HuH-7.5 (cell line): ENCODE data around the gene CPA5.

Source experiments
- DNase-seq: peaks from one replicate; pipeline ENCODE4 v3.0.0; 2011; ENCODE audit warnings: low spot score

Gene CPA5

GRCh38 chr7:130397051-130397757, 52.6 kb downstream of the CPA5 start:
- DNase-seq, result no peak

- DNase-seq, result no peak
Measured at GRCh38 chr7:130397758-130398073, 53.1 kb downstream of the CPA5 start.

- no peak for DNase-seq
Measured at GRCh38 chr7:130398526-130399090, 54.0 kb downstream of the CPA5 start.

DNA sequence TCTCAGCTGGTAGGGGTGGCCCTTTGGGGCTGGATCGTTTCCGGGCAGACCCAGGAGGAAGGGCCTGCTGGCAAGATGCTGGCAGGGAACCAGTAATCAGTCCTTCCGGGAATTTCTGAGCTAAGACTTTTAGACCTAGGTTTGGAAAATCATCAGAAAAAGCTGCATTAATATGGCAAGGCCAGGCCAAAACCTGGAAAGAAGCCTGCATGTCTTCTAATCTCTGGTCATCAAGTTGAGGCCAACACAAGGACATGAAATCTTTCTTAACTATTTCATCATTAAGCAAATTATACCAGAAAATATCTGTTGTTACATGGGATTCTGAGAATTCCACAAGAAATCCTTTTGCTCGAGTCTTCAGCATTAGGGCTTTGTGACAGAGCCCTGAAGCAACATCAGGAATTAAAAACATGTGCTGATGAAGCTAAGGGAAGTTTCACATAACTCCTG, 55.5 kb downstream of the CPA5 start:
- DNase-seq, result no peak

GRCh38 chr7:130401101-130401500, 56.5 kb downstream of the CPA5 start:
- DNase-seq, result no peak

DNA sequence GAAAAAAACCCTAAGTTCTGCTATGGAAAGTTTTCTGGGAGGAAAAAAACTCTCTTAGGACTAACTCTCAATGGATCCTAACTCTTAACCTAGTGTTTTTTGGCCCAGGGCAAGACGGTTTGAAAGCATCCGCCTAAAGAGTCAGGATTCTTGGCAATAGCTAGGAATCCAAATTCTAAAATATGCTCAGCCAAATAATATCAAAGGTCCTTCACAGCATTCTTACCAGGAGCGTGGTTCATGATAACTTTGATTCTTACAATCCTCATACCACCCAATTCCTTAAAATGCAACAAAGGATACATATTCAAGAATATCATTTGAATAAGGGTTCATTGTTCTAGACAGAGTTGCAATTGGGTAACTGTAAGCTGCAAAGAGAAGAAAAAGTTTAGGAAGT, 57.0 kb downstream of the CPA5 start:
- no peak for DNase-seq

DNA sequence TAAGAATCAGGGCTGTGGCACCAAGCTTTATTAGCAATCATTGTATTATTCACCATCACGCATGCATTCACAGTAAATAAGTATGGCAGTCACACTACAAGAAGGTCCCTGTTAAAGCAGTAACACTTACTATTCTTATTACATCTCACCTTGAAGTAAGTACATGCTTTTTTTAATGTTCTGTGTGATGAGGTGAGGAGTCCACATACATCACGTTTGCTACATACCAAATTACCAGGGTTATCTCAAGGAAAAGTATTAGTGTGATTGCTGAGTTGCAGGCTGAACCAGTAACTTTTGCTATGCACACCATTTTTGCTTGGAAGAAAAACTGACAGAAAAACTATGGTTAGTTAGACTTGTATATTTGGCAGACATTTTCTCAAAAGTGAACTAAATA, 60.4 kb downstream of the CPA5 start:
- no peak for DNase-seq

- DNase-seq, result no peak
Measured at GRCh38 chr7:130409067-130409711, 64.6 kb downstream of the CPA5 start.

DNA sequence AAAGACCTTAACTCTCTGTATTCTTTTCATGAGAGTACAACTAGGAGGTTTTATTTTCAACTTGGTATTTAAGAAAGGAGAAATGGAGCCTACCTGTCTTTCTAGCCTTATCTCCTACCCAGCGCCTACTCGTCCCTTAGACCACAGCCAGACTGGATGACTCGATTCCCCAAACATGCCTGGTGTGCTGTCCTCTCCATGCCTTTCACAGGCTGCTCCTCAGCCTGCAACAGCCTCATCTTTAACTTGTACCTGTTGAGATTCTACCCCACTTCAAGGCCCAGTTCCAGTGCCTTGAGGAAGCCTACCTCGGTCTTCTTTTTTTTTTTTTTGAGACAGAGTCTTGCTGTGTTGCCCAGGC, 65.1 kb downstream of the CPA5 start:
- DNase-seq, result no peak

- no peak for DNase-seq
Measured at GRCh38 chr7:130410868-130411541, 66.4 kb downstream of the CPA5 start.

GRCh38 chr7:130413201-130413600, 68.6 kb downstream of the CPA5 start:
- no peak for DNase-seq

- no peak for DNase-seq
Measured at GRCh38 chr7:130415006-130415405, 70.4 kb downstream of the CPA5 start.

DNA sequence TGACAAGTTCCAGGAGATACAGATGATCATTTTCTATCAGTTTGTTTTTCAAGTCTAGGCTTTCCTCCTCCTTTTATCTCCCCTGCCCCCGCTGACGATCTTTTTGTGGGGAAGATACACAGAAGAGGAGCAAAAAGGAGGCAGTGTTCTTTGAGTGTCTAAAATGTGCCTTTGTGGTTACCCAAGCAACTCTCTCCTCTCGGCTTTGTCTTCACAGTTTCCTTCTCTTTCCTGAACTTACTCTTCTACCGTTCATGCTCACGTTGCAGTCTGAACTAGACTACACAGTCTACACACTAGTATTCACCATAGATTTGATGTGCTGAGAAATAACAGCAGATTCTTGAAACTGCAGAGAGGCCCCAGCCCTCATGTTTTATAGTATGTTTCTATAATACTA, 72.6 kb downstream of the CPA5 start:
- DNase-seq, result no peak

DNA sequence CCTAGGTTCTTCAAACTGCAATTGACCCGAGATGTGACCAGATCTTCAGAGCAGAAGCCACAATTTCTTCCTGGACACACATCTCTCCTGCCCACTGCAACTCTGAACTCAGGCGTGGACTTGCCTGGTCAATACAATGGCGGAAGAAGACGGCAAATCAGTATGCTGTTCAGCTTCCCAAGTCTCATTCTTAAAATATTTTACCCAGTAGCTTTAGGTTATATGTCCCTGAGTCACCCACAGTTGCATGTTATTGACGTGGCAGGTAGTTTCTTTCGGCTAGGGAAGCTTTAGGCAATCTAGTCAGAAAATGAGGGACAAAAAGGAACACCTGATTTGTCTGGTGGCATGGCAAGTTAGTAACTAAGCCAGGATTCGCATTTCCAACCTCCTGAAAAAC, 73.7 kb downstream of the CPA5 start:
- no peak for DNase-seq
